Endothelial cell of umbilical vein (primary cell): ENCODE data around the gene NGLY1. TPM values are rescaled to one million over a fixed set of nuclear protein-coding genes. Genes with fewer than 3 reads are reported as not detected.

ENCODE experiments used
- BruUV-seq: library from RNA; stranded (reverse); fragments of 400-500 nt; replicated peaks from 2 replicates; lab custom pipeline; 2021; lab: Mats Ljungman, UMichigan
- CTCF ChIA-PET: fragments of 300-600, 350-600 bp; sonication (Branson Sonifier 250); formaldehyde crosslinking; loops from one replicate; lab custom pipeline; 2021; ENCODE audit warnings: antibody characterized with exemption, inconsistent platforms; lab: Charles Lee
- POLR2A ChIA-PET: fragments of 300-600, 350-600 bp; sonication (Branson Sonifier 250); formaldehyde crosslinking; loops from one replicate; lab custom pipeline; 2021; ENCODE audit warnings: antibody characterized with exemption, inconsistent platforms; lab: Charles Lee
- DNase-seq: peaks from one replicate; pipeline ENCODE4 v3.0.0-alpha.2; 2011; ENCODE audit warnings: low read depth, low spot score
- FAIRE-seq: peaks from 2 replicates; lab custom pipeline; 2011; peaks lifted over from hg19 to GRCh38; lab: Jason Lieb, UNC
- H2AFZ ChIP-seq: 2 replicates; pipeline ENCODE4 v1.6.0; 2012; ENCODE audit warnings: low read depth, low read length, control low read depth, inconsistent platforms
- H3K27ac ChIP-seq: 2 replicates; pipeline ENCODE4 v1.5.1; 2011; ENCODE audit warnings: low read depth, mild to moderate bottlenecking, control low read depth, low read length, moderate library complexity; ENCODE audit not compliant: insufficient read depth
- H3K27me3 ChIP-seq, 2 experiments: 2 replicates each; pipeline versions ENCODE4 v1.6.0 to v1.6.1; 2011; ENCODE audit warnings: low read length in 2 of 2, mixed read lengths in 1 of 2; ENCODE audit not compliant: control insufficient read depth in 2 of 2, insufficient read depth in 2 of 2
- H3K36me3 ChIP-seq, 2 experiments: 2 replicates in 1 of 2; 3 replicates in 1 of 2; pipeline ENCODE4 v1.5.1; 2011; ENCODE audit warnings: low read length in 2 of 2, mild to moderate bottlenecking in 1 of 2, moderate library complexity in 1 of 2; ENCODE audit not compliant: control insufficient read depth in 2 of 2, insufficient read depth in 2 of 2; ENCODE audit errors: extremely low read depth in 1 of 2
- H3K4me1 ChIP-seq: 3 replicates; pipeline ENCODE4 v1.5.1; 2011; ENCODE audit warnings: mild to moderate bottlenecking, low read length; ENCODE audit not compliant: control insufficient read depth, insufficient read depth; ENCODE audit errors: extremely low read depth
- H3K4me2 ChIP-seq: 2 replicates; pipeline ENCODE4 v1.6.1; 2011; ENCODE audit warnings: low read length, control low read depth, mixed read lengths; ENCODE audit not compliant: insufficient read depth
- H3K4me3 ChIP-seq, 3 experiments: fragments of 200-600 bp in 1 of 3; sonication (generic), shearing (Covaris generic) in 1 of 3; replicated peaks in 1 of 3; 2 replicates each; pipeline ENCODE4 v1.5.1; 2011 to 2016; ENCODE audit warnings: control low read depth in 3 of 3, low read length in 3 of 3, mild to moderate bottlenecking in 2 of 3, inconsistent platforms in 1 of 3, low read depth in 1 of 3, moderate library complexity in 1 of 3; ENCODE audit not compliant: insufficient read depth in 1 of 3
- H3K79me2 ChIP-seq: 2 replicates; pipeline ENCODE4 v1.6.0; 2012; ENCODE audit warnings: low read length, inconsistent platforms; ENCODE audit not compliant: control insufficient read depth, insufficient read depth
- H3K9ac ChIP-seq: replicated peaks from 2 replicates; pipeline ENCODE3; 2011; ENCODE audit warnings: low read length, control low read depth; ENCODE audit not compliant: insufficient read depth; ENCODE audit errors: extremely low read depth
- H3K9me1 ChIP-seq: replicated peaks from 3 replicates; pipeline ENCODE4 v1.6.0; 2011; ENCODE audit warnings: mild to moderate bottlenecking, low read length; ENCODE audit not compliant: control insufficient read depth, insufficient read depth; ENCODE audit errors: extremely low read depth
- H3K9me3 ChIP-seq: replicated peaks from 2 replicates; pipeline ENCODE4 v1.5.1; 2012; ENCODE audit warnings: low read length, inconsistent platforms; ENCODE audit not compliant: control insufficient read depth, insufficient read depth
- H4K20me1 ChIP-seq: replicated peaks from 2 replicates; pipeline ENCODE3; 2011; ENCODE audit warnings: mild to moderate bottlenecking, low read length; ENCODE audit not compliant: control insufficient read depth, insufficient read depth; ENCODE audit errors: extremely low read depth
- EZH2 ChIP-seq: IDR thresholded peaks from 2 replicates; pipeline ENCODE4 v1.6.1; 2012; ENCODE audit warnings: borderline replicate concordance, low read depth, mild to moderate bottlenecking, moderate library complexity, low read length, inconsistent platforms; ENCODE audit not compliant: severe bottlenecking
- FOS ChIP-seq: IDR thresholded peaks from 2 replicates; pipeline ENCODE4 v1.6.1; 2011; ENCODE audit warnings: mild to moderate bottlenecking, low read length, moderate library complexity, borderline replicate concordance; ENCODE audit not compliant: insufficient read depth
- GATA2 ChIP-seq: IDR thresholded peaks from 2 replicates; pipeline ENCODE4 v1.7.0; 2011; ENCODE audit warnings: low read depth, mild to moderate bottlenecking, moderate library complexity, mixed read lengths, low read length; ENCODE audit not compliant: insufficient read length, insufficient read depth
- JUN ChIP-seq: IDR thresholded peaks from 2 replicates; pipeline ENCODE4 v1.6.1; 2011; ENCODE audit warnings: borderline replicate concordance, low read depth; ENCODE audit not compliant: insufficient read length, insufficient read depth
- MYC ChIP-seq: IDR thresholded peaks from one replicate; pipeline ENCODE4 v1.6.1; 2011; ENCODE audit warnings: mild to moderate bottlenecking, low read depth, low read length
- POLR2A ChIP-seq: IDR thresholded peaks from 2 replicates; pipeline ENCODE4 v1.6.1; 2012; ENCODE audit warnings: low read depth, mild to moderate bottlenecking, control low read depth, low read length
- POLR2AphosphoS5 ChIP-seq: IDR thresholded peaks from 2 replicates; pipeline ENCODE4 v1.6.1; 2012; ENCODE audit warnings: low read depth, mild to moderate bottlenecking, control low read depth, low read length, moderate library complexity; ENCODE audit not compliant: insufficient read depth
- dilution Hi-C: fragments of 300-500 bp; cut with MboI; formaldehyde crosslinking; loops from one replicate; pipeline ENCODE4 v1.15.0; 2019; ENCODE audit warnings: low sequenced_read_pairs; ENCODE audit not compliant: extremely low pct_ligation_motif_present
- intact Hi-C: fragments of 100-400 bp; cut with micrococcal nuclease; formaldehyde crosslinking; loops from one replicate; pipeline ENCODE4 v1.10.0; 2022
- polyA plus RNA-seq, 4 experiments: library from polyadenylated mRNA; depleted of rRNA in 3 of 4; stranded (reverse) in 3 of 4; unstranded in 1 of 4; fragments of >200 nt; gene quantifications; 2 replicates each; pipeline versions ENCODE4 v1.2.1 to v1.2.3, GENCODE V29; 2011 to 2012; ENCODE audit warnings: missing spikeins in 1 of 4
- total RNA-seq: library from RNA; stranded (reverse); gene quantifications from 2 replicates; pipeline ENCODE4 v1.2.3, GENCODE V29; 2021
- TF ChIP-seq, protein P1 (sequence below): IDR thresholded peaks from 2 replicates; pipeline ENCODE4 v1.6.1; 2011; ENCODE audit not compliant: insufficient read depth, insufficient read length
- TF ChIP-seq, protein P2 (sequence below), 2 donors: IDR thresholded peaks; 1 replicate in 1 of 2; 2 replicates in 1 of 2; pipeline ENCODE4 v1.5.1; 2011; ENCODE audit warnings: low read length in 2 of 2, mild to moderate bottlenecking in 2 of 2, moderate library complexity in 2 of 2, control low read depth in 1 of 2, inconsistent platforms in 1 of 2, low read depth in 1 of 2; ENCODE audit not compliant: insufficient read depth in 1 of 2; ENCODE audit errors: extremely low read depth in 1 of 2

Gene NGLY1
- total and polyA plus RNA-seq, 2 donors (not counting 3 experiments of a cell fraction or from before 2014, with no cell fraction given), result 5.3 to 29.6 TPM

DNA sequence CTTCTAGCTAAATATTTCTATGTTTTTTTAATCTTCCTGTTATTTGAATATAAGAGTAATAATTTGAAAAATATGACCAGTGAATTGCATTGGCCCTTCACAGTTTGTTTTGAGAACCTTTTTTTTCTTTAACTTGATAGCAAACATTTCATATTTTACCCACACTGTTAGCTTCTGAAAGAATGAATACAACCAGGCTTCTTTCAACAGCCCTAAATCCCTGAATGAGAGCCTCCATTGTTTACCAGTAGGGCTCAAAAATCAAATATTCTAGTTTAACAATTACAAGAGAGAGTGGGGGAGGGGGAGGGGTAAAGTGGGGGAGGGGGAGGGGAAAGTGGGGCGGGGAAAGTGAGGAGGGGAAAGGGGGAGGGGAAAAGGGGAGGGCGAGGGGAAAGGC lies 104.1 kb downstream of the NGLY1 start:
- Histone ChIP-seq H3K4me2 (no peak overlapping the region), H3K36me3 (no peaks in the 10 kb centered on the region), H3K9ac (no peak overlapping the region), H3K9me3 (no peaks in the 10 kb centered on the region), H3K4me1 (no peaks in the 10 kb centered on the region), H3K79me2 (no peaks in the 10 kb centered on the region), H4K20me1 (no peaks in the 10 kb centered on the region), H3K4me3 (no peak overlapping the region), H3K27ac (no peak overlapping the region), H3K27me3 (peaks cover 2 to 4% of the 10 kb centered on the region in 2 experiments), H2AFZ (no peak overlapping the region), H3K9me1 (no peaks in the 10 kb centered on the region)
- DNase-seq, result no peak
- CTCF ChIA-PET, result no interaction called here
- no peak for FAIRE-seq
- TF ChIP-seq JUN (no peak), POLR2A (no peak), POLR2AphosphoS5 (no peak), FOS (no peak), EZH2 (no peak), MYC (no peak), GATA2 (no peak)
- TF ChIP-seq, protein P1, sequence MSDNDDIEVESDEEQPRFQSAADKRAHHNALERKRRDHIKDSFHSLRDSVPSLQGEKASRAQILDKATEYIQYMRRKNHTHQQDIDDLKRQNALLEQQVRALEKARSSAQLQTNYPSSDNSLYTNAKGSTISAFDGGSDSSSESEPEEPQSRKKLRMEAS, result no peak
- TF ChIP-seq, protein P2, sequence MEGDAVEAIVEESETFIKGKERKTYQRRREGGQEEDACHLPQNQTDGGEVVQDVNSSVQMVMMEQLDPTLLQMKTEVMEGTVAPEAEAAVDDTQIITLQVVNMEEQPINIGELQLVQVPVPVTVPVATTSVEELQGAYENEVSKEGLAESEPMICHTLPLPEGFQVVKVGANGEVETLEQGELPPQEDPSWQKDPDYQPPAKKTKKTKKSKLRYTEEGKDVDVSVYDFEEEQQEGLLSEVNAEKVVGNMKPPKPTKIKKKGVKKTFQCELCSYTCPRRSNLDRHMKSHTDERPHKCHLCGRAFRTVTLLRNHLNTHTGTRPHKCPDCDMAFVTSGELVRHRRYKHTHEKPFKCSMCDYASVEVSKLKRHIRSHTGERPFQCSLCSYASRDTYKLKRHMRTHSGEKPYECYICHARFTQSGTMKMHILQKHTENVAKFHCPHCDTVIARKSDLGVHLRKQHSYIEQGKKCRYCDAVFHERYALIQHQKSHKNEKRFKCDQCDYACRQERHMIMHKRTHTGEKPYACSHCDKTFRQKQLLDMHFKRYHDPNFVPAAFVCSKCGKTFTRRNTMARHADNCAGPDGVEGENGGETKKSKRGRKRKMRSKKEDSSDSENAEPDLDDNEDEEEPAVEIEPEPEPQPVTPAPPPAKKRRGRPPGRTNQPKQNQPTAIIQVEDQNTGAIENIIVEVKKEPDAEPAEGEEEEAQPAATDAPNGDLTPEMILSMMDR (IDR thresholded peaks at IDR 0.05; ENCODE audit: extremely low read depth in 1 of 2, insufficient read depth in 1 of 2, low read depth in 1 of 2, low read length in 2 of 2), result no peak
- dilution Hi-C loops, result no loop called here
- POLR2A ChIA-PET, result no interaction called here
- intact Hi-C loops, result no loop called here
- no TSS peak for BruUV-seq
